C4-2B (cell line): ENCODE data around the gene PDE4B.

Experiments used
- CTCF ChIP-seq: fragments of 450-650 bp; conservative IDR thresholded peaks from 2 replicates; pipeline ENCODE4 v1.5.1; 2017; ENCODE audit warnings: mild to moderate bottlenecking
- ZFX ChIP-seq: fragments of 450-650 bp; IDR thresholded peaks from 2 replicates; pipeline ENCODE4 v1.6.1; 2017

- no peak for TF ChIP-seq CTCF
- TF ChIP-seq ZFX = no peak
Observed at GRCh38 chr1:66275601-66276023, 482.9 kb downstream of the PDE4B start.
